Non-pigmented ciliary epithelial cell (primary cell): ENCODE data around the gene DHRS13.
A peak's percentile ranks its signal among the peaks of the same experiment; 100 is the strongest.
"Not testable (repeated sequence)": the region's sequence is repeated elsewhere in the genome, so short reads cannot be mapped to it uniquely, and the experiment has no call there.

ENCODE experiments used
- DNase-seq: peaks from one replicate; pipeline ENCODE4 v3.0.0-alpha.2; 2010; ENCODE audit warnings: low read depth

Gene DHRS13

GRCh38 chr17:28935744-28936460, 33.0 kb upstream of the DHRS13 start:
- DNase-seq, result no peak

- DNase-seq, result not testable (repeated sequence)
These were observed 31.6 kb upstream of the DHRS13 start for GRCh38 chr17:28934508-28934907.

- no peak for DNase-seq
These were observed 26.9 kb upstream of the DHRS13 start for GRCh38 chr17:28929787-28930186.

- no peak for DNase-seq
These were observed 25.2 kb upstream of the DHRS13 start for GRCh38 chr17:28928061-28928460.

GRCh38 chr17:28926786-28927185, 23.9 kb upstream of the DHRS13 start:
- DNase-seq, result no peak

GRCh38 chr17:28926366-28926765, 23.5 kb upstream of the DHRS13 start:
- DNase-seq, result no peak

GRCh38 chr17:28925912-28926365, 23.1 kb upstream of the DHRS13 start:
- DNase-seq, result peak; percentile 77

GRCh38 chr17:28920201-28920600, 17.3 kb upstream of the DHRS13 start:
- no peak for DNase-seq

GRCh38 chr17:28918295-28918694, 15.4 kb upstream of the DHRS13 start:
- DNase-seq, result no peak

- no peak for DNase-seq
These were observed 14.6 kb upstream of the DHRS13 start for GRCh38 chr17:28917465-28917864.

- no peak for DNase-seq
These were observed 14.2 kb upstream of the DHRS13 start for GRCh38 chr17:28917029-28917428.

GRCh38 chr17:28916302-28916934, 13.5 kb upstream of the DHRS13 start:
- no peak for DNase-seq

GRCh38 chr17:28912938-28913333, 10.1 kb upstream of the DHRS13 start:
- no peak for DNase-seq

- DNase-seq, result no peak
These were observed 9.5 kb upstream of the DHRS13 start for GRCh38 chr17:28912281-28912937.

- DNase-seq, result no peak
These were observed 8.6 kb upstream of the DHRS13 start for GRCh38 chr17:28911411-28912045.

- no peak for DNase-seq
These were observed 7.7 kb upstream of the DHRS13 start for GRCh38 chr17:28910534-28910933.

GRCh38 chr17:28908640-28909167, 5.8 kb upstream of the DHRS13 start:
- DNase-seq, result no peak

- no peak for DNase-seq
These were observed 5.0 kb upstream of the DHRS13 start for GRCh38 chr17:28907709-28908475.

GRCh38 chr17:28906706-28907438, 4.0 kb upstream of the DHRS13 start:
- DNase-seq, result no peak

- no peak for DNase-seq
These were observed 3.4 kb upstream of the DHRS13 start for GRCh38 chr17:28906276-28906675.

GRCh38 chr17:28904800-28905199, 1.9 kb upstream of the DHRS13 start:
- no peak for DNase-seq
